ENCODE results near the gene GALNT18.

Gene GALNT18

GRCh38 chr11:11586465-11586864 lies 35.3 kb downstream of the GALNT18 start:
- no peak for DNase-seq (ENCODE audit: low read depth)

GRCh38 chr11:11584937-11585336 lies 36.9 kb downstream of the GALNT18 start:
- no peak for DNase-seq (ENCODE audit: low read depth)

- no peak for DNase-seq (ENCODE audit: low read depth)
Observed at GRCh38 chr11:11584530-11584810, 37.3 kb downstream of the GALNT18 start.

GRCh38 chr11:11583801-11584529 lies 37.8 kb downstream of the GALNT18 start:
- no peak for DNase-seq (ENCODE audit: low read depth)

GRCh38 chr11:11582011-11582701 lies 39.6 kb downstream of the GALNT18 start:
- no peak for DNase-seq (ENCODE audit: low read depth)

GRCh38 chr11:11581481-11581880 lies 40.3 kb downstream of the GALNT18 start:
- no peak for DNase-seq (ENCODE audit: low read depth)

GRCh38 chr11:11580841-11581411 lies 40.9 kb downstream of the GALNT18 start:
- no peak for DNase-seq (ENCODE audit: low read depth)

GRCh38 chr11:11580012-11580411 lies 41.8 kb downstream of the GALNT18 start:
- DNase-seq (ENCODE audit: low read depth) = no peak

GRCh38 chr11:11579012-11579988 lies 42.5 kb downstream of the GALNT18 start:
- no peak for DNase-seq (ENCODE audit: low read depth)

- DNase-seq (ENCODE audit: low read depth) = no peak
Observed at GRCh38 chr11:11577932-11578911, 43.6 kb downstream of the GALNT18 start.

- no peak for DNase-seq (ENCODE audit: low read depth)
Observed at GRCh38 chr11:11577251-11577855, 44.5 kb downstream of the GALNT18 start.

- no peak for DNase-seq (ENCODE audit: low read depth)
Observed at GRCh38 chr11:11574373-11575287, 47.2 kb downstream of the GALNT18 start.

GRCh38 chr11:11572386-11572785 lies 49.4 kb downstream of the GALNT18 start:
- no peak for DNase-seq (ENCODE audit: low read depth)

- DNase-seq (ENCODE audit: low read depth) = no peak
Observed at GRCh38 chr11:11571893-11572292, 49.9 kb downstream of the GALNT18 start.

- DNase-seq (ENCODE audit: low read depth) = no peak
Observed at GRCh38 chr11:11570823-11571222, 51.0 kb downstream of the GALNT18 start.

- no peak for DNase-seq (ENCODE audit: low read depth)
Observed at GRCh38 chr11:11569936-11570491, 51.8 kb downstream of the GALNT18 start.

GRCh38 chr11:11568651-11569229 lies 53.1 kb downstream of the GALNT18 start:
- no peak for DNase-seq (ENCODE audit: low read depth)

GRCh38 chr11:11567936-11568650 lies 53.7 kb downstream of the GALNT18 start:
- no peak for DNase-seq (ENCODE audit: low read depth)
